ENCODE results near the gene MYO1H.
"Not testable (repeated sequence)": the region's sequence is repeated elsewhere in the genome, so short reads cannot be mapped to it uniquely, and the experiment has no call there.

The MYO1H gene

GRCh38 chr12:109346920-109347319 lies 780 bp upstream of the MYO1H start:
- no peak for DNase-seq (ENCODE audit: low spot score)

- DNase-seq (ENCODE audit: low spot score), result no peak
These were observed 4.5 kb downstream of the MYO1H start for GRCh38 chr12:109352184-109352583.

GRCh38 chr12:109356577-109356976 lies 8.9 kb downstream of the MYO1H start:
- DNase-seq (ENCODE audit: low spot score), result no peak

- DNase-seq (ENCODE audit: low spot score), result no peak
These were observed 9.3 kb downstream of the MYO1H start for GRCh38 chr12:109357032-109357431.

- DNase-seq (ENCODE audit: low spot score), result no peak
These were observed 10.6 kb downstream of the MYO1H start for GRCh38 chr12:109358154-109358869.

- no peak for DNase-seq (ENCODE audit: low spot score)
These were observed 11.5 kb downstream of the MYO1H start for GRCh38 chr12:109359131-109359690.

GRCh38 chr12:109369831-109370230 lies 22.1 kb downstream of the MYO1H start:
- no peak for DNase-seq (ENCODE audit: low spot score)

- no peak for DNase-seq (ENCODE audit: low spot score)
These were observed 29.5 kb downstream of the MYO1H start for GRCh38 chr12:109377139-109377685.

GRCh38 chr12:109378569-109378968 lies 30.9 kb downstream of the MYO1H start:
- no peak for DNase-seq (ENCODE audit: low spot score)

GRCh38 chr12:109382031-109382430 lies 34.3 kb downstream of the MYO1H start:
- DNase-seq (ENCODE audit: low spot score), result no peak

GRCh38 chr12:109383240-109383639 lies 35.5 kb downstream of the MYO1H start:
- DNase-seq (ENCODE audit: low spot score), result no peak

GRCh38 chr12:109385339-109386058 lies 37.8 kb downstream of the MYO1H start:
- peak; percentile 44 for DNase-seq (ENCODE audit: low spot score)

- no peak for DNase-seq (ENCODE audit: low spot score)
These were observed 38.3 kb downstream of the MYO1H start for GRCh38 chr12:109386059-109386433.

GRCh38 chr12:109387425-109388166 lies 39.9 kb downstream of the MYO1H start:
- peak; percentile 31 for DNase-seq (ENCODE audit: low spot score)

GRCh38 chr12:109388167-109388563 lies 40.5 kb downstream of the MYO1H start:
- no peak for DNase-seq (ENCODE audit: low spot score)

GRCh38 chr12:109389146-109389545 lies 41.4 kb downstream of the MYO1H start:
- no peak for DNase-seq (ENCODE audit: low spot score)

- DNase-seq (ENCODE audit: low spot score), result peak; percentile 53
These were observed 46.0 kb downstream of the MYO1H start for GRCh38 chr12:109393437-109394345.

GRCh38 chr12:109394891-109395290 lies 47.2 kb downstream of the MYO1H start:
- no peak for DNase-seq (ENCODE audit: low spot score)

- DNase-seq (ENCODE audit: low spot score), result not testable (repeated sequence)
These were observed 57.1 kb downstream of the MYO1H start for GRCh38 chr12:109404841-109405240.

GRCh38 chr12:109406147-109406546 lies 58.4 kb downstream of the MYO1H start:
- not testable (repeated sequence) for DNase-seq (ENCODE audit: low spot score)

GRCh38 chr12:109418848-109419480 lies 71.3 kb downstream of the MYO1H start:
- DNase-seq (ENCODE audit: low spot score), result no peak

All from kidney capillary endothelial cell (primary cell).